ENCODE measurements around the gene MROH8.

GRCh38 chr20:37226889-37227288, 47.5 kb upstream of the MROH8 start:
- no peak for TF ChIP-seq POLR2A (IDR thresholded peaks at IDR 0.05)
- TF ChIP-seq CTCF (IDR thresholded peaks at IDR 0.05), result no peak
